Measurements from ENCODE around the gene CASR. TPM values are rescaled to one million over a fixed set of nuclear protein-coding genes. Genes with fewer than 3 reads are reported as not detected.

Gene CASR
- total RNA-seq, 2 experiments from 2014 or later, result 0.04 TPM; not detected in 1

DNA sequence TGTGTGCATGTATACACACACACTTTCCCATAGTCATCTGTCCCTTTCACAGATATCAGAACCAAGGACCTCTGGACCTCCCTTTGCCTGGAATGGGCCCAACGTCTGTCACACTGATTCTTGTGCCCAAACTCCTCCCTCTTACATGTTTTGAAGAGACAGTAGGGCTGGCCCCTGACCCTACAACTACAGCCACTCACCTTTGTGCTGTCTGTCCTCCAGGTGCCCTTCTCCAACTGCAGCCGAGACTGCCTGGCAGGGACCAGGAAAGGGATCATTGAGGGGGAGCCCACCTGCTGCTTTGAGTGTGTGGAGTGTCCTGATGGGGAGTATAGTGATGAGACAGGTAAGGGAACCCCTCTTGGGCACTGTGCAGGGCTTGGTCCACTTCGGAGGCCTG lies 98.4 kb downstream of the CASR start:
- no peaks in the 10 kb centered on the region for H3K4me1 ChIP-seq (ENCODE audit: insufficient read depth, low read length, poor library complexity, severe bottlenecking)
- no peak overlapping the region for H2AFZ ChIP-seq (ENCODE audit: low read length)
- TF ChIP-seq, protein P1, sequence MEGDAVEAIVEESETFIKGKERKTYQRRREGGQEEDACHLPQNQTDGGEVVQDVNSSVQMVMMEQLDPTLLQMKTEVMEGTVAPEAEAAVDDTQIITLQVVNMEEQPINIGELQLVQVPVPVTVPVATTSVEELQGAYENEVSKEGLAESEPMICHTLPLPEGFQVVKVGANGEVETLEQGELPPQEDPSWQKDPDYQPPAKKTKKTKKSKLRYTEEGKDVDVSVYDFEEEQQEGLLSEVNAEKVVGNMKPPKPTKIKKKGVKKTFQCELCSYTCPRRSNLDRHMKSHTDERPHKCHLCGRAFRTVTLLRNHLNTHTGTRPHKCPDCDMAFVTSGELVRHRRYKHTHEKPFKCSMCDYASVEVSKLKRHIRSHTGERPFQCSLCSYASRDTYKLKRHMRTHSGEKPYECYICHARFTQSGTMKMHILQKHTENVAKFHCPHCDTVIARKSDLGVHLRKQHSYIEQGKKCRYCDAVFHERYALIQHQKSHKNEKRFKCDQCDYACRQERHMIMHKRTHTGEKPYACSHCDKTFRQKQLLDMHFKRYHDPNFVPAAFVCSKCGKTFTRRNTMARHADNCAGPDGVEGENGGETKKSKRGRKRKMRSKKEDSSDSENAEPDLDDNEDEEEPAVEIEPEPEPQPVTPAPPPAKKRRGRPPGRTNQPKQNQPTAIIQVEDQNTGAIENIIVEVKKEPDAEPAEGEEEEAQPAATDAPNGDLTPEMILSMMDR (conservative IDR thresholded peaks at IDR 0.05; ENCODE audit: low read length), result no peak
- TF ChIP-seq EZH2phosphoT487 (IDR thresholded peaks at IDR 0.05; ENCODE audit: borderline replicate concordance, low read depth, low read length), result no peak
- no peaks in the 10 kb centered on the region for H3K36me3 ChIP-seq (ENCODE audit: insufficient read depth, low read length)
- intact Hi-C loops (cut with micrococcal nuclease; ENCODE audit: unreplicated experiment), result no loop called here
- H3K4me3 ChIP-seq (ENCODE audit: low read depth, low read length, poor library complexity, severe bottlenecking), result no peak overlapping the region
- H3K27ac ChIP-seq (ENCODE audit: low read depth, low read length, poor library complexity, severe bottlenecking), result no peak overlapping the region
- no peaks in the 10 kb centered on the region for H3K79me2 ChIP-seq (ENCODE audit: insufficient read depth, low read depth, low read length)
- no peaks in the 10 kb centered on the region for H3K9me2 ChIP-seq (ENCODE audit: insufficient read depth, low read length)
- H3K4me2 ChIP-seq (ENCODE audit: low read length), result no peak overlapping the region
- no peaks in the 10 kb centered on the region for H3K9me3 ChIP-seq (ENCODE audit: low read length)
- H4K20me1 ChIP-seq (ENCODE audit: insufficient read depth, low read length), result no peaks in the 10 kb centered on the region
- ChIA-PET POLR2A (no interaction called here), CTCF (ENCODE audit: unreplicated experiment) (no interaction called here)
- DNase-seq (ENCODE audit: low spot score), result no peak
- no TSS peak for BruUV-seq (replicated peaks)

- BruUV-seq (replicated peaks), result no TSS peak
- Histone ChIP-seq H3K4me3 (ENCODE audit: low read depth, low read length, poor library complexity, severe bottlenecking) (no peak overlapping the region), H3K4me1 (ENCODE audit: insufficient read depth, low read length, poor library complexity, severe bottlenecking) (no peaks in the 10 kb centered on the region), H4K20me1 (ENCODE audit: insufficient read depth, low read length) (no peaks in the 10 kb centered on the region), H2AFZ (ENCODE audit: low read length) (no peak overlapping the region), H3K9me3 (ENCODE audit: low read length) (no peaks in the 10 kb centered on the region), H3K9me2 (ENCODE audit: insufficient read depth, low read length) (no peaks in the 10 kb centered on the region), H3K79me2 (ENCODE audit: insufficient read depth, low read depth, low read length) (no peaks in the 10 kb centered on the region), H3K4me2 (ENCODE audit: low read length) (no peak overlapping the region), H3K27ac (ENCODE audit: low read depth, low read length, poor library complexity, severe bottlenecking) (no peak overlapping the region), H3K36me3 (ENCODE audit: insufficient read depth, low read length) (no peaks in the 10 kb centered on the region)
- ChIA-PET POLR2A (no interaction called here), CTCF (ENCODE audit: unreplicated experiment) (no interaction called here)
- no peak for TF ChIP-seq EZH2phosphoT487 (IDR thresholded peaks at IDR 0.05; ENCODE audit: borderline replicate concordance, low read depth, low read length)
- TF ChIP-seq, protein P1 (conservative IDR thresholded peaks at IDR 0.05; ENCODE audit: low read length), result no peak
- intact Hi-C loops (cut with micrococcal nuclease; ENCODE audit: unreplicated experiment), result no loop called here
- no peak for DNase-seq (ENCODE audit: low spot score)
These were observed 100.5 kb downstream of the CASR start for GRCh38 chr3:122283796-122284445.

DNA sequence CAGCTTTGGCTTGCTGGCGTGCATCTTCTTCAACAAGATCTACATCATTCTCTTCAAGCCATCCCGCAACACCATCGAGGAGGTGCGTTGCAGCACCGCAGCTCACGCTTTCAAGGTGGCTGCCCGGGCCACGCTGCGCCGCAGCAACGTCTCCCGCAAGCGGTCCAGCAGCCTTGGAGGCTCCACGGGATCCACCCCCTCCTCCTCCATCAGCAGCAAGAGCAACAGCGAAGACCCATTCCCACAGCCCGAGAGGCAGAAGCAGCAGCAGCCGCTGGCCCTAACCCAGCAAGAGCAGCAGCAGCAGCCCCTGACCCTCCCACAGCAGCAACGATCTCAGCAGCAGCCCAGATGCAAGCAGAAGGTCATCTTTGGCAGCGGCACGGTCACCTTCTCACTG lies 101.0 kb downstream of the CASR start:
- Histone ChIP-seq H3K36me3 (ENCODE audit: insufficient read depth, low read length) (no peaks in the 10 kb centered on the region), H3K4me2 (ENCODE audit: low read length) (no peak overlapping the region), H2AFZ (ENCODE audit: low read length) (no peak overlapping the region), H4K20me1 (ENCODE audit: insufficient read depth, low read length) (no peaks in the 10 kb centered on the region), H3K9me2 (ENCODE audit: insufficient read depth, low read length) (no peaks in the 10 kb centered on the region), H3K27ac (ENCODE audit: low read depth, low read length, poor library complexity, severe bottlenecking) (no peak overlapping the region), H3K9me3 (ENCODE audit: low read length) (no peaks in the 10 kb centered on the region), H3K4me3 (ENCODE audit: low read depth, low read length, poor library complexity, severe bottlenecking) (no peak overlapping the region), H3K79me2 (ENCODE audit: insufficient read depth, low read depth, low read length) (no peaks in the 10 kb centered on the region), H3K4me1 (ENCODE audit: insufficient read depth, low read length, poor library complexity, severe bottlenecking) (no peaks in the 10 kb centered on the region)
- CTCF ChIA-PET (ENCODE audit: unreplicated experiment), result no interaction called here
- intact Hi-C loops (cut with micrococcal nuclease; ENCODE audit: unreplicated experiment), result no loop called here
- TF ChIP-seq, protein P1 (conservative IDR thresholded peaks at IDR 0.05; ENCODE audit: low read length), result no peak
- no peak for TF ChIP-seq EZH2phosphoT487 (IDR thresholded peaks at IDR 0.05; ENCODE audit: borderline replicate concordance, low read depth, low read length)
- POLR2A ChIA-PET, result no interaction called here
- DNase-seq (ENCODE audit: low spot score), result no peak
- no TSS peak for BruUV-seq (replicated peaks)
